ENCODE measurements around the gene HPS1. TPM values are rescaled to one million over a fixed set of nuclear protein-coding genes. Genes with fewer than 3 reads are reported as not detected.

Gene HPS1
- total and polyA plus RNA-seq, 5 donors, result 25.5 to 34.6 (median 30.6) TPM

GRCh38 chr10:98478430-98479222, 31.9 kb upstream of the HPS1 start:
- no peak overlapping the region for H3K27ac ChIP-seq (ENCODE audit: low read length)
- no peaks in the 10 kb centered on the region for H3K4me1 ChIP-seq (ENCODE audit: control insufficient read depth, insufficient read depth, low read length)
- intact Hi-C loops (cut with DNase I), result no loop called here
- ATAC-seq, result no peak
- H3K27me3 ChIP-seq (ENCODE audit: control insufficient read depth, insufficient read depth), result no peaks in the 10 kb centered on the region
- DNase-seq, result no peak
- H3K9me3 ChIP-seq (ENCODE audit: control insufficient read depth, low read length), result no peaks in the 10 kb centered on the region
- H3K4me3 ChIP-seq (ENCODE audit: low read length), result no peak overlapping the region
- WGBS, result 71% methylated on average over 6 of the region's 6 CpGs

- DNase-seq (no peak), ATAC-seq (no peak)
- Histone ChIP-seq H3K27me3 (ENCODE audit: control insufficient read depth, insufficient read depth) (no peaks in the 10 kb centered on the region), H3K4me1 (ENCODE audit: control insufficient read depth, insufficient read depth, low read length) (no peaks in the 10 kb centered on the region), H3K27ac (ENCODE audit: low read length) (no peak overlapping the region), H3K9me3 (ENCODE audit: control insufficient read depth, low read length) (no peaks in the 10 kb centered on the region), H3K4me3 (ENCODE audit: low read length) (no peak overlapping the region)
- intact Hi-C loops (cut with DNase I), result no loop called here
These were observed 31.1 kb upstream of the HPS1 start for GRCh38 chr10:98477861-98478260.

GRCh38 chr10:98474628-98475027, 27.9 kb upstream of the HPS1 start:
- Histone ChIP-seq H3K9me3 (ENCODE audit: control insufficient read depth, low read length) (no peaks in the 10 kb centered on the region), H3K27ac (ENCODE audit: low read length) (no peak overlapping the region), H3K4me3 (ENCODE audit: low read length) (no peak overlapping the region), H3K4me1 (ENCODE audit: control insufficient read depth, insufficient read depth, low read length) (no peaks in the 10 kb centered on the region), H3K27me3 (ENCODE audit: control insufficient read depth, insufficient read depth) (no peaks in the 10 kb centered on the region)
- DNase-seq (no peak), ATAC-seq (no peak)
- intact Hi-C loops (cut with DNase I), result no loop called here

GRCh38 chr10:98472196-98472595, 25.5 kb upstream of the HPS1 start:
- WGBS, result 66% methylated on average over 4 of the region's 4 CpGs
- no peak overlapping the region for H3K4me3 ChIP-seq (ENCODE audit: low read length)
- H3K9me3 ChIP-seq (ENCODE audit: control insufficient read depth, low read length), result no peaks in the 10 kb centered on the region
- no peak for DNase-seq
- no peaks in the 10 kb centered on the region for H3K4me1 ChIP-seq (ENCODE audit: control insufficient read depth, insufficient read depth, low read length)
- intact Hi-C loops (cut with DNase I), result no loop called here
- no peak for ATAC-seq
- no peak overlapping the region for H3K27ac ChIP-seq (ENCODE audit: low read length)
- H3K27me3 ChIP-seq (ENCODE audit: control insufficient read depth, insufficient read depth), result no peaks in the 10 kb centered on the region

- 80% methylated on average over 5 of the region's 5 CpGs for WGBS
- Histone ChIP-seq H3K4me3 (ENCODE audit: low read length) (no peak overlapping the region), H3K4me1 (ENCODE audit: control insufficient read depth, insufficient read depth, low read length) (no peaks in the 10 kb centered on the region), H3K27ac (ENCODE audit: low read length) (no peak overlapping the region), H3K27me3 (ENCODE audit: control insufficient read depth, insufficient read depth) (no peaks in the 10 kb centered on the region), H3K9me3 (ENCODE audit: control insufficient read depth, low read length) (no peaks in the 10 kb centered on the region)
- DNase-seq (no peak), ATAC-seq (no peak)
- intact Hi-C loops (cut with DNase I), result no loop called here
These were observed 24.1 kb upstream of the HPS1 start for GRCh38 chr10:98470850-98471249.

GRCh38 chr10:98469001-98469931, 22.5 kb upstream of the HPS1 start:
- DNase-seq, result no peak
- Histone ChIP-seq H3K27ac (ENCODE audit: low read length) (no peak overlapping the region), H3K4me1 (ENCODE audit: control insufficient read depth, insufficient read depth, low read length) (no peaks in the 10 kb centered on the region), H3K9me3 (ENCODE audit: control insufficient read depth, low read length) (no peaks in the 10 kb centered on the region), H3K4me3 (ENCODE audit: low read length) (no peak overlapping the region), H3K27me3 (ENCODE audit: control insufficient read depth, insufficient read depth) (no peaks in the 10 kb centered on the region)
- no peak for ATAC-seq
- intact Hi-C loops (cut with DNase I), result loop anchor here (5.0 to 10.0 kb wide), 2 partner anchors 196 to 778 kb away; no protein-coding TSS in a partner anchor
- WGBS, result 72% methylated on average over 2 of the region's 2 CpGs

- no peak overlapping the region for H3K27ac ChIP-seq (ENCODE audit: low read length)
- ATAC-seq (peak; percentile 95 to 96), DNase-seq (peak; percentile 66 to 85 (median 80))
- no peaks in the 10 kb centered on the region for H3K4me1 ChIP-seq (ENCODE audit: control insufficient read depth, insufficient read depth, low read length)
- no peaks in the 10 kb centered on the region for H3K27me3 ChIP-seq (ENCODE audit: control insufficient read depth, insufficient read depth)
- intact Hi-C loops (cut with DNase I), result loop anchor here (5.0 to 10.0 kb wide), 2 partner anchors 197 to 780 kb away; no protein-coding TSS in a partner anchor
- WGBS, result 4% methylated on average over 44 of the region's 44 CpGs
- H3K4me3 ChIP-seq (ENCODE audit: low read length), result peak overlapping the region; percentile 48
- H3K9me3 ChIP-seq (ENCODE audit: control insufficient read depth, low read length), result no peaks in the 10 kb centered on the region
These were observed 21.0 kb upstream of the HPS1 start for GRCh38 chr10:98467506-98468318.

- WGBS, result 43% methylated on average over 15 of the region's 15 CpGs
- Histone ChIP-seq H3K4me1 (ENCODE audit: control insufficient read depth, insufficient read depth, low read length) (no peaks in the 10 kb centered on the region), H3K9me3 (ENCODE audit: control insufficient read depth, low read length) (no peaks in the 10 kb centered on the region), H3K4me3 (ENCODE audit: low read length) (no peak overlapping the region), H3K27me3 (ENCODE audit: control insufficient read depth, insufficient read depth) (no peaks in the 10 kb centered on the region), H3K27ac (ENCODE audit: low read length) (no peak overlapping the region)
- intact Hi-C loops (cut with DNase I), result loop anchor here (5.0 to 10.0 kb wide), 2 partner anchors 198 to 780 kb away; no protein-coding TSS in a partner anchor
- ATAC-seq (no peak), DNase-seq (no peak)
These were observed 20.2 kb upstream of the HPS1 start for GRCh38 chr10:98466861-98467505.

- ATAC-seq, result no peak
- H3K27me3 ChIP-seq (ENCODE audit: control insufficient read depth, insufficient read depth), result no peaks in the 10 kb centered on the region
- no peaks in the 10 kb centered on the region for H3K4me1 ChIP-seq (ENCODE audit: control insufficient read depth, insufficient read depth, low read length)
- no peak overlapping the region for H3K27ac ChIP-seq (ENCODE audit: low read length)
- no peak for DNase-seq
- 54% methylated on average over 3 of the region's 3 CpGs for whole genome bisulfite sequencing
- no peak overlapping the region for H3K4me3 ChIP-seq (ENCODE audit: low read length)
- intact Hi-C loops (cut with DNase I), result loop anchor here (5.0 to 10.0 kb wide), 2 partner anchors 199 to 781 kb away; no protein-coding TSS in a partner anchor
- no peaks in the 10 kb centered on the region for H3K9me3 ChIP-seq (ENCODE audit: control insufficient read depth, low read length)
These were observed 19.1 kb upstream of the HPS1 start for GRCh38 chr10:98465866-98466265.

Measured in right cardiac atrium (tissue), 5 donors.